Thyroid gland (tissue), 4 donors: ENCODE results near the gene AP1S3.

Experiments
- POLR2A ChIP-seq, 2 donors: fragments of 450-650 bp; IDR thresholded peaks; one replicate each; pipeline ENCODE4 v1.6.1; 2017; ENCODE audit warnings: antibody characterized with exemption in 2 of 2, mild to moderate bottlenecking in 2 of 2, moderate library complexity in 1 of 2
- TF ChIP-seq, protein P1 (sequence below), 6 experiments: fragments of 200-600 bp in 3 of 6; fragments of 450-650 bp in 3 of 6; sonication (generic) in 3 of 6; IDR thresholded peaks; one replicate each; pipeline ENCODE4 v1.5.1; 2016 to 2019; ENCODE audit warnings: antibody characterized with exemption in 6 of 6, mild to moderate bottlenecking in 2 of 6, inconsistent platforms in 1 of 6, moderate library complexity in 1 of 6

DNA sequence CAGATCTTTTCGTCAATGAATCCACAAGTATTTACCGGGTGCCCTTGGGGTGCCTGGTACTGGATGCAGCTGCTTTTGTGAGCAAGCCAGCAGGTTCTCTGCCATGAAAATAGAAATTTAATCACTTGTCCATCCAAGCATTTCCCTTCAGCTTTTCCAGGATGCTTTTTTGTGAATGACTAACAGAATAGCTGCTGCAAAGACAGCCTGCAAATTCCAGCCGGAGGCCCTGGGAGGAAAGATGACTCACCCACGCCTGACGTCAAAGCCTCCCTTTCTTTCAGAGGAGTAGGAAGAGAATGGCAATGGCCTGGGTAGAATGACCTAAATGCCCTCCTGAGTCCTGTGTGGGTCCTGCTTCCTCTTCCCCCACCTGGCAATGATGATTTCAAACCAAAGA, 111.9 kb downstream of the AP1S3 start:
- TF ChIP-seq POLR2A (IDR thresholded peaks at IDR 0.05) = peak in 1 of 2 donors; percentile 10
- TF ChIP-seq, protein P1, sequence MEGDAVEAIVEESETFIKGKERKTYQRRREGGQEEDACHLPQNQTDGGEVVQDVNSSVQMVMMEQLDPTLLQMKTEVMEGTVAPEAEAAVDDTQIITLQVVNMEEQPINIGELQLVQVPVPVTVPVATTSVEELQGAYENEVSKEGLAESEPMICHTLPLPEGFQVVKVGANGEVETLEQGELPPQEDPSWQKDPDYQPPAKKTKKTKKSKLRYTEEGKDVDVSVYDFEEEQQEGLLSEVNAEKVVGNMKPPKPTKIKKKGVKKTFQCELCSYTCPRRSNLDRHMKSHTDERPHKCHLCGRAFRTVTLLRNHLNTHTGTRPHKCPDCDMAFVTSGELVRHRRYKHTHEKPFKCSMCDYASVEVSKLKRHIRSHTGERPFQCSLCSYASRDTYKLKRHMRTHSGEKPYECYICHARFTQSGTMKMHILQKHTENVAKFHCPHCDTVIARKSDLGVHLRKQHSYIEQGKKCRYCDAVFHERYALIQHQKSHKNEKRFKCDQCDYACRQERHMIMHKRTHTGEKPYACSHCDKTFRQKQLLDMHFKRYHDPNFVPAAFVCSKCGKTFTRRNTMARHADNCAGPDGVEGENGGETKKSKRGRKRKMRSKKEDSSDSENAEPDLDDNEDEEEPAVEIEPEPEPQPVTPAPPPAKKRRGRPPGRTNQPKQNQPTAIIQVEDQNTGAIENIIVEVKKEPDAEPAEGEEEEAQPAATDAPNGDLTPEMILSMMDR (IDR thresholded peaks at IDR 0.05) = no peak
